GM19025 (cell line): ENCODE measurements around the gene DRAM2.
A peak's percentile ranks its signal among the peaks of the same experiment; 100 is the strongest.

ENCODE experiments used
- ATAC-seq: cut with Tn5 transposase; IDR thresholded peaks from one replicate; pipeline ENCODE4 v1.9.1; 2021; ENCODE audit warnings: mild to moderate bottlenecking, low read depth, moderate library complexity; ENCODE audit not compliant: unreplicated experiment

The DRAM2 gene

DNA sequence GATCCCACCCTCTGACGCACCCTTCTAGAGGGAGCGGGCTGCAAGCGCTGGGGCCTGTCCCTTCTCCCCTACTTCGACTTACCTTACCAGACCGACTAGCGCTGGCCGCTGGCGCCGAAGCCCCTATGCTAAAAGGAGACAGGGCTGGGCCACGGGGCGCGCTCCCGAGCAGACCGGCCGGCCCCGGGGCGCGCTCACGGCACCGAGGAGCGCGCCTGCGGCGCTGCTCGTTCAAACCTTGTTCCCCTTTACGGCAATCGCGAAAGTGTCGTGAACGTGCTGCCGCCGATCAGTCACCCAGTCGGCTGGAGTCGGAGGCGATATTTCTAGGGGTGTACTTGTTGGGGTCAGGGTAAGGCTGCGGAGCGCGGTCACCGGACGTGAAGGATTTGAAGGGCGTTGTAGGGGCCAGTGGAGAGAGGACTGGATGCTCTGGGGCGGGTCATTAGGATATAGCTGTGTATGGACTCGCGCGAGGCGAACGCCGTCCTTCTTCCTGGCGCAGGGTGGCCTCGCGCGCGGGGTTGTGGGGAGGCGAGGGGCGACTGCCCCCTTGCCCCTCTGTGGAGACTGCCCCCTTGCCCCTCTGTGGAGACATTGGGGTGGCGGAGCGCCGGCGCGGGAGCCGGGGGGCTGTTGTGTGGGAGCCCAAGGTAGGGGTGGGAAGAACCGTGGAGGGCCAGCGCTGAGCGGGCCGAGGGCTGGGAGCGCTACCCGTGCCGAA lies at the start of gene DRAM2, which contains the start of gene CEPT1:
Gene DRAM2, minus strand, starts transcription at position 138 of the 724 bp plus-strand sequence. CDS start 8,539 bp downstream, outside the sequence.
Gene CEPT1, plus strand, starts transcription at position 268 of the 724 bp plus-strand sequence. CDS start 7,492 bp downstream, outside the sequence.
- ATAC-seq: peak; percentile 66

- ATAC-seq: no peak
Observed at GRCh38 chr1:111184663-111185062, 44.8 kb upstream of the DRAM2 start.

- ATAC-seq: no peak
Observed at GRCh38 chr1:111183308-111184069, 43.6 kb upstream of the DRAM2 start.

- ATAC-seq: no peak
Observed at GRCh38 chr1:111182052-111182451, 42.2 kb upstream of the DRAM2 start.

- no peak for ATAC-seq
Observed at GRCh38 chr1:111179968-111180533, 40.2 kb upstream of the DRAM2 start.

- ATAC-seq: no peak
Observed at GRCh38 chr1:111176678-111177077, 36.8 kb upstream of the DRAM2 start.

- no peak for ATAC-seq
Observed at GRCh38 chr1:111175349-111175748, 35.5 kb upstream of the DRAM2 start.

GRCh38 chr1:111174070-111174469 lies 34.2 kb upstream of the DRAM2 start:
- ATAC-seq: no peak

DNA sequence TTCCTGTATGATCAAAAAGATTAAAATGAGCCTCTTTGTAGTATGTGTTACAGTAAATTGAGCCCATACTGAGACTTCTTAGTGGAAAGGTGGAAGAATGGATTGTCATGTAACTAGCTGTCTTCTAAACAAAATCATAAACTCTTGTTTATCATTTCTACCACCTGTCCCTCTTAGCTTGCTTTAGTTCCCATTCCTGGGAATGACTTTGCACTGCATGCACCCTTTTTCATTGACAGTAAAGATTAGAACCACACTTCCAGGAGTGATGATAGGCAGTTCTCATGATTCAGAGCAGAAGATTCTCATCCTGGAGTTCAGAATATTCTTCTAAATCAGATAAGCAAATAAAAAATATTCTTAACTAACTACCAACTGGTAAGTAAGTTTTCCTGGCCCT lies 32.6 kb upstream of the DRAM2 start:
- no peak for ATAC-seq

- ATAC-seq: no peak
Observed at GRCh38 chr1:111164151-111164550, 24.3 kb upstream of the DRAM2 start.

DNA sequence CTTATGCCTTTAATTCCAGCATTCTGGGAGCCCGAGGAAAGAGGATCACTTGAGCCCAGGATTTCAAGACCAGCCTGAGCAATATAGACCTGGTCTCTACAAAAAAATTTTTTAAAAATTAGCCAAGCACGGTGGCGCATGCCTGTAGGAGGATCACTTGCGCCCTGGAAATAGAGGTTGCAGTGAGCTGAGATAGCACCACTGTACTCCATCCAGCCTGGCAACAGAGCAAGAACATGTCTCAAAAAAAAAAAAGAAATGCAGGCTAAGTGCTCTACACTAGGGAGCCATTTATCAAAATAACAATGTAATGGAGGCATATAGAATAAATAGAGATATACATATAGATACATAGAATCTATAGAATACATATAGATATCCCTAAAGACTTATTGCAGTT lies 23.5 kb upstream of the DRAM2 start:
- ATAC-seq: no peak

DNA sequence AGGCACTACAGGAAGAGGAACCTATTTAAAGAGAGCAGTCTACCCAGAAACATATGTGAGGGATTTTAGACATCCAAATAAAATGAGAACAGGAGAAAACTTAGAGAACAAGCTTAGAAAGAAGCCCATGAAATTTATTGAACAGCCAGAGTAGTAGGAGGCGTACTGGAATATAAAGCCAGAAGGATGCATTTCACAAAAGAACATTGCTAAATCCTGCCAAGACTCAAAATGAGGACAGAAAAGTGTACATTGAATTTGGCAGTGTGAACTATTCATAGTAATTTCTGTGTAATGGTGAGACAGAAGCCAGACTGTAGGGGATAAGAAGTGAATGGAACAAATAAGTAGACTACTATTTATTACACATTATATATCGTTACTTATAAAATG lies 22.6 kb upstream of the DRAM2 start:
- no peak for ATAC-seq

GRCh38 chr1:111161843-111162487 lies 22.1 kb upstream of the DRAM2 start:
- no peak for ATAC-seq

- ATAC-seq: no peak
Observed at GRCh38 chr1:111157431-111157830, 17.5 kb upstream of the DRAM2 start.

GRCh38 chr1:111154021-111154999 lies 14.4 kb upstream of the DRAM2 start:
- ATAC-seq: no peak

- ATAC-seq: no peak
Observed at GRCh38 chr1:111151838-111152237, 11.9 kb upstream of the DRAM2 start.

GRCh38 chr1:111148376-111148881 lies 8.5 kb upstream of the DRAM2 start:
- no peak for ATAC-seq

GRCh38 chr1:111147948-111148347 lies 8.1 kb upstream of the DRAM2 start:
- no peak for ATAC-seq

GRCh38 chr1:111145963-111146768 lies 6.3 kb upstream of the DRAM2 start:
- no peak for ATAC-seq
